AG10803 (cell line): ENCODE data around the gene MKI67.
A peak's percentile ranks its signal among the peaks of the same experiment; 100 is the strongest.

Source experiments
- DNase-seq: peaks from one replicate; pipeline ENCODE4 v3.0.0; 2010; ENCODE audit warnings: low read depth
- H3K4me3 ChIP-seq: 2 replicates; pipeline ENCODE4 v1.5.1; 2011; ENCODE audit warnings: mild to moderate bottlenecking, low read length, control low read depth
- TF ChIP-seq, protein P1 (sequence below): conservative IDR thresholded peaks from 2 replicates; pipeline ENCODE4 v1.5.1; 2011; ENCODE audit warnings: mild to moderate bottlenecking, low read length, control low read depth, inconsistent platforms

The MKI67 gene, protein sequence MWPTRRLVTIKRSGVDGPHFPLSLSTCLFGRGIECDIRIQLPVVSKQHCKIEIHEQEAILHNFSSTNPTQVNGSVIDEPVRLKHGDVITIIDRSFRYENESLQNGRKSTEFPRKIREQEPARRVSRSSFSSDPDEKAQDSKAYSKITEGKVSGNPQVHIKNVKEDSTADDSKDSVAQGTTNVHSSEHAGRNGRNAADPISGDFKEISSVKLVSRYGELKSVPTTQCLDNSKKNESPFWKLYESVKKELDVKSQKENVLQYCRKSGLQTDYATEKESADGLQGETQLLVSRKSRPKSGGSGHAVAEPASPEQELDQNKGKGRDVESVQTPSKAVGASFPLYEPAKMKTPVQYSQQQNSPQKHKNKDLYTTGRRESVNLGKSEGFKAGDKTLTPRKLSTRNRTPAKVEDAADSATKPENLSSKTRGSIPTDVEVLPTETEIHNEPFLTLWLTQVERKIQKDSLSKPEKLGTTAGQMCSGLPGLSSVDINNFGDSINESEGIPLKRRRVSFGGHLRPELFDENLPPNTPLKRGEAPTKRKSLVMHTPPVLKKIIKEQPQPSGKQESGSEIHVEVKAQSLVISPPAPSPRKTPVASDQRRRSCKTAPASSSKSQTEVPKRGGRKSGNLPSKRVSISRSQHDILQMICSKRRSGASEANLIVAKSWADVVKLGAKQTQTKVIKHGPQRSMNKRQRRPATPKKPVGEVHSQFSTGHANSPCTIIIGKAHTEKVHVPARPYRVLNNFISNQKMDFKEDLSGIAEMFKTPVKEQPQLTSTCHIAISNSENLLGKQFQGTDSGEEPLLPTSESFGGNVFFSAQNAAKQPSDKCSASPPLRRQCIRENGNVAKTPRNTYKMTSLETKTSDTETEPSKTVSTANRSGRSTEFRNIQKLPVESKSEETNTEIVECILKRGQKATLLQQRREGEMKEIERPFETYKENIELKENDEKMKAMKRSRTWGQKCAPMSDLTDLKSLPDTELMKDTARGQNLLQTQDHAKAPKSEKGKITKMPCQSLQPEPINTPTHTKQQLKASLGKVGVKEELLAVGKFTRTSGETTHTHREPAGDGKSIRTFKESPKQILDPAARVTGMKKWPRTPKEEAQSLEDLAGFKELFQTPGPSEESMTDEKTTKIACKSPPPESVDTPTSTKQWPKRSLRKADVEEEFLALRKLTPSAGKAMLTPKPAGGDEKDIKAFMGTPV (N-terminal part only)

DNA sequence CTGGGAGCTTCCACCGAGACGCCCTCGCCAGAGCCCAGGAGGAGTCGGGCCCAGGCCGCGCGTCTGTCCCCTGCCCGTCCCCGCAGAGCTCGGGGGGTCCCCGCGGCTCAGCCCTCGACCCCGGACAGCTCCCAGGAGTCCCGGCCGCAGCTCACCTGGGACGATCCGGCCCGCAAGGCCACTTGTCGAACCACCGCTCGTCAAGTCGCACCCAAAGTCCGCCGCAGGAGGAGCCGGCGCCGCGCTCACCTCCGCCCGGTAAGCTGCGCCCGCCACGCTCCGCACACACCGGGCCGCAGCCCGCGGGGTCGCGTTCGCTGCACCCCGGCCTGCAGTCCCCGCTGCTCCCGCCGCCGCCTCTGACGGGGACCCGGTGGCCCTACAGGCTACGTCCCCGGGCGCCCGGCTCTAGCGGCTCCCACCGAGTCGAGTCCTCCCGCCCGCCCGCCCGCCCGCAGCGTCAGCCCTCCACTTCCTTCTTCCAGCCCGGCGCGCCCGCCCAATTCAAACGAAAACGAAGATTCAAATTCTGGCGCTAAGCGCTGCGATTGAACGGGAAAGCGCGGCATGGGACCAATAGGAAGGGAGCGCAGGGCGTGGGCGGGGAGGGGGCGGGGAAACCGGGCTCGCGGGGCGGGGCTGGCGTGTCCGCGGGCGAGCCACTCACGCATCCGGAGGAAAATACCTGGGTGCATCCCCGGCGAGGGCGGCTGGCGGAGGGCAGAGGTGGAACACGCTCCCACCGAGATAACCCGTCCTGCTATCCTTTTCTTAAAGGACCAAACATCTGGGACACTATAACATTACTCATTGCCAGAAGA, at the start of gene MKI67:
TSS of gene MKI67 (minus strand) at position 480 of the 821 bp plus-strand sequence. CDS start 756 bp downstream, outside the sequence.
- DNase-seq, result peak; percentile 80
- TF ChIP-seq, protein P1, sequence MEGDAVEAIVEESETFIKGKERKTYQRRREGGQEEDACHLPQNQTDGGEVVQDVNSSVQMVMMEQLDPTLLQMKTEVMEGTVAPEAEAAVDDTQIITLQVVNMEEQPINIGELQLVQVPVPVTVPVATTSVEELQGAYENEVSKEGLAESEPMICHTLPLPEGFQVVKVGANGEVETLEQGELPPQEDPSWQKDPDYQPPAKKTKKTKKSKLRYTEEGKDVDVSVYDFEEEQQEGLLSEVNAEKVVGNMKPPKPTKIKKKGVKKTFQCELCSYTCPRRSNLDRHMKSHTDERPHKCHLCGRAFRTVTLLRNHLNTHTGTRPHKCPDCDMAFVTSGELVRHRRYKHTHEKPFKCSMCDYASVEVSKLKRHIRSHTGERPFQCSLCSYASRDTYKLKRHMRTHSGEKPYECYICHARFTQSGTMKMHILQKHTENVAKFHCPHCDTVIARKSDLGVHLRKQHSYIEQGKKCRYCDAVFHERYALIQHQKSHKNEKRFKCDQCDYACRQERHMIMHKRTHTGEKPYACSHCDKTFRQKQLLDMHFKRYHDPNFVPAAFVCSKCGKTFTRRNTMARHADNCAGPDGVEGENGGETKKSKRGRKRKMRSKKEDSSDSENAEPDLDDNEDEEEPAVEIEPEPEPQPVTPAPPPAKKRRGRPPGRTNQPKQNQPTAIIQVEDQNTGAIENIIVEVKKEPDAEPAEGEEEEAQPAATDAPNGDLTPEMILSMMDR, result no peak
- H3K4me3 ChIP-seq, result peak within 1 kb of the TSS; percentile 72

DNA sequence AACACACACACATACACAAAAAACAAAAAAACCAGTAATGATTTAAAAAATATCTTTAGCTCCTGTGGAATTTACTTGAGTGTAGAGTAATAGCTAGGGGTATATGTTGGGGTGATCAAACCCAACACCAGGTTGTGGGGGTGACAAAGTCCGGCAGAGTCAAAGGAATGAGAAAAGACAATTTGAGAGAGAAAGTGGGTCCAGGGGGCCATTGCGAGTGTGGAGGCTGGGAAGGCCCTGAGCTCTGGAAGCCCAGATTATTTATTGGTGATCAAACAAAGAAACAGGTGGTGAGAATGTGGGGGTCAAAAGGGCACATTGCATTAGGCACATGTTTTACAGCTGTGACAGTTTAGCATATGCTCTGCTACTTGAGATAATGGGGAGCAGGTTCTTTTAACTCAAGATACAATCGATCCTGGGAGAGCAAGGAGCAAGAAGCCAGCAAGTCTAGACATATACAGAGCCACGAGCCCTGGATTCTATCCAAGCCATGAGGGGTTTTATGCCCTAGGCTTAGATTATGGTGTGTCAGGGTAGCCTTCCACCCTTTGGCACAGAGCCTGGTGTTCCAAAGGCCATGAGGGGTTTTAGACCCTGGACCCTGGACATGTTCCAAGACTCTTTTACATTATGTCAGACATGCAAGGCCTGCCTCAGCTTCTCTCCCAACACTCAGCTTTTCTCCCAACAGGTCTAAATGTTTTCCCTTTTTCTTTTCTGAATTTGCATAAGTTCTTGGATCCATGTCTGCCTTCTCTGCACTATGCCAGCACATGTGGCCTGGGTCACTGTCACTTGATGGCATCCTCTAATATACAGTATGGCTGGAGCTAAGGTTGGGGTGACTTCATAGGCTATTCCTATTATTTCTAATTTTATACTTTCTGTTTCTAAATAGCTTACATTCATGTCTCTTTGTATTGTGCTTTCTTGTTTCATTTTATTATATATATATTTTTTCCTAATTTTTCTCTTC, 48.6 kb upstream of the MKI67 start:
- no peak overlapping the region for H3K4me3 ChIP-seq
- TF ChIP-seq, protein P1, result no peak
- no peak for DNase-seq

DNA sequence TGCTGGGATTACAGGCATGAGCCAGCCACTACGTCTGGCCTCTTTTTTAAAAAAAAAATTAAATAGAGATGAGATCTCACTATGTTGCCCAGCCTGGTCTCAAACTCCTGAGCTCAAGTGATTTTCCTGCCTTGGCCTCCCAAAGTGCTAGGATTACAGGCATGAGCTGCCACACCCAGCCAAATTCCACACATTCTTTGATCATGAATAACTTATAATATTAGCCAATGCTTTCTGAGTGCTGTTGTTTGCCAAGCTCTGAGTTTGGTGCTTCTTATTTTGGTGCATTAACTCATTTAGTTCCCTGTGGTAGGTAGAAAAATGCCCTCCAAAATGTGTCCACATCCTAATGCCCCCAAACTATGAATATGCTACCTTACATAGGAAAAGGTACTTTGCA, 47.2 kb upstream of the MKI67 start:
- no peak overlapping the region for H3K4me3 ChIP-seq
- DNase-seq, result peak; percentile 35
- TF ChIP-seq, protein P1, result no peak

DNA sequence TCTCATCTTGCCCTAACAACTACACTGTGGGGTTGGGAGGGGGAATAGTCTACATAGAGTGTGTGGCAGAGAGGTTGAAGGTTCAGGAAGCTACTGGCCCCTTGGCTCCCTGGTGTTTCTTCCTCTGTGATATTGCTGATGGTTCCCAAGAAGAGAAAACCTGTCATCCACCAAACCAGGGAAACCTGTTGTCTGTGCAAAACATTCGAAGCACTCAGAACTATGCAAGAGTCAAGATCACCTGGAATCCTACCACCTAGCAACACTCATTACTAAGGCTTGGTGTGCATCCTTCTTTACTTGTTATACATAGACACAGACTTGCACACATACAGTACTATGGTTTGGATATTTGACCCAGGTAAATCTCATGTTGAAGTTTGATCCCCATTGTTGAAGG, 46.5 kb upstream of the MKI67 start:
- no peak for DNase-seq
- no peak overlapping the region for H3K4me3 ChIP-seq
- TF ChIP-seq, protein P1, result no peak

DNA sequence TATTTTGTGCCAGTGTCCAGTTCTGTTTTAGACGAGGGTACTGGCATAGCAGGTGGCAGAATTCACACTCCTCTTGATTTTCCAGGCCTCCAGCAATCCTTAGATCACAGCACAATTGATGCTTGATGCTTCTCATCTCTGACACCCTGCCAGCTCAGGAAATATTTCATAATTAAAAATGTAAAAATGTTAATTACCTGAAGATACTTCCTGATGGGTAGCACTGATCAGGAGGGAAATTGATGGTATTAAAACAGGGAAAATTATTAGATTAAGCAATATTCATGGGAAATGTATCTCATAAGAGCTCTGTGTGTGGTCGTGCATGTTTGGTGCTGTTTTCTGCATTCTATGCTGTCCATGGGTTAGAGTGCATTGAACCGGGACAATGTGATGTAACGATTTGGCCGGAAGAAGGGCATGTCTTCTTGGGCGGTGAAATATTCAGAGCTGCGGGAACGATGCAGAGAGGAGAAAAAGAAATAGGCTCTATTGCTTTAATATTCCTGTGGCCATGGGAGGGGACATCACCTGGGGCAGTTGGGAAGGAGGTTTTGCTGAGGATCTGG, 43.7 kb upstream of the MKI67 start:
- TF ChIP-seq, protein P1, result no peak
- no peak overlapping the region for H3K4me3 ChIP-seq
- DNase-seq, result no peak
